ENCODE measurements around the gene MAPK11.
A peak's percentile ranks its signal among the peaks of the same experiment; 100 is the strongest.

Gene MAPK11

DNA sequence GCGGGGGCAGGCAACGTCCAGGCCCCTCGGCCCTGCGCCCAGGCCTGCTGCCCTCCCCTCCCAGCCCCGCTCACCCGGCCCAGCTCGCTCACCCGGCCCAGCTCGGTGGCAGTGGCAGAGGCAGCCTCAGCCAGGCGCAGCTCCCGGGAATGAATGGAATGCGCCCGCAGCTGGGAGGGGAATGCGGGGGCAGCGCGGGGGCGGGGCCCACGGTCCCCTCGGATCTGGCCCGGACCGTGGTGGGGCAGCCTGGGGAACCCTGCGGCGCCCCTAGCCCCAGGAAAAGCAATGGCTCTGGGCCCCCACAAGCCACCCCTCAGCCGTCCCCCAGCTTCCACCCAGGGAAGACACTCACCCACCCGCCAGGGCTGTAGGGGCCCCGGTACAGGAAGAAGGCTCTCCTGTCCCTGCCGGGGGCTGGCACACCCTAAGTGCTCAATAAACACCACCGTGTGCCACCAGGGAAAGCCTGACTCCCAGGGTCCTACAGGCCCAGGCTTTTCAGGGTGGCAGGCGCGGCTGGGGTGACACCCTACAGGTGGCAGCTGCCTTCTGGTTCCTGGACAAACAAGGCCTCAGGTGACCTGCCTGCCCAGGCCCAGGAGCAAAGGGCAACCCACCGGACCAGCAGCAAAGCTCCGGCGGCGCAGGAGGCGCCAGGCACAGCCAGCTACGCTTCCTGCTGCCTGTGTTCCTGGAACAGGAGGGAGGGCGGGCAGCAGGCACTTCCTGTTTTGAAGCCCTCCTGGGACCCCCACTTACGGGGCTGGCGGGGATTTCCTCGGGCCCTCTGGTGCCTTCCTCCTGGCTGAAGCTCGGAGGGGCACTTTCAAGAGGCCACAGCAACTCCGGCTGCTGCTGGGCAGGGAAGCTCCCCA is 23.5 kb upstream of the MAPK11 start:
- DNase-seq = no peak

DNA sequence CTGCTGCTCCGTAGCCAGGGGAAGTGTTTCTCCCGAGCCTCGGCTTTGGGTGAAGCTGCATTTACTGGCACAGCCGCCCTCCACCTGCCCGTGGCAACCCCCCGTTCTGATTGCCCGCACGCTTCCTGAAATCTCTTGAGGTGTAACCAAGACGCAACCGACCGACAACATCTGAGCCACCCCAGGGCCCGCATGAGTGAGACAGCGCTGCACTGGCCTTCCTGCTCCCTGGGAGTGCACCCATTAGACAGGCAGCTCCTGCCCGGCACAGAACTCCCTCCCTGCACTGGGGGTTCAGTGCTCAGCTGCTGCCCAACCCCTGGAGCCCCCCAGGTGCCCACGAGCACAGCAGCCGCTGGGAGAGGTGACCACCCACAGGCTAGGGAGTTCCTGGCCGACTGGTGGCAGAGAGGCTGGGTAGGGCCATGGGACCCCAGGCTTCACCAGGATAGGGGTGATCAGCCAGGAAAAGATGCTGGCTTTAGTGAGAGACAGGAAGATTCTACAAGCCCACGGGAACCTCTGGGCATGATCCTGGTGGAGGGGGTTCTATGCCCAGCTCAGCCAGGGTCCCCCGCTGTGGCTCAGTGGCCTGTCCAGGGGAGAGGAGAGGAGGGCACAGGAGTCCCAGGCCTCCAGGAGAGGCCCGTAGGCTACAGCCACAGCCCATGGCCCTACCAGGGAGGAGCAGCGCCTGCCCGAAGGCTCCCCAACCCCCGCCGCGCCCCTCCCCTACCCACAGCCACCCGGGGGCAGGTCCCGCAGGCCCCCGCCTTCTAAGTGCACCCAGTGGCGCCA is 22.7 kb upstream of the MAPK11 start:
- DNase-seq = no peak

DNA sequence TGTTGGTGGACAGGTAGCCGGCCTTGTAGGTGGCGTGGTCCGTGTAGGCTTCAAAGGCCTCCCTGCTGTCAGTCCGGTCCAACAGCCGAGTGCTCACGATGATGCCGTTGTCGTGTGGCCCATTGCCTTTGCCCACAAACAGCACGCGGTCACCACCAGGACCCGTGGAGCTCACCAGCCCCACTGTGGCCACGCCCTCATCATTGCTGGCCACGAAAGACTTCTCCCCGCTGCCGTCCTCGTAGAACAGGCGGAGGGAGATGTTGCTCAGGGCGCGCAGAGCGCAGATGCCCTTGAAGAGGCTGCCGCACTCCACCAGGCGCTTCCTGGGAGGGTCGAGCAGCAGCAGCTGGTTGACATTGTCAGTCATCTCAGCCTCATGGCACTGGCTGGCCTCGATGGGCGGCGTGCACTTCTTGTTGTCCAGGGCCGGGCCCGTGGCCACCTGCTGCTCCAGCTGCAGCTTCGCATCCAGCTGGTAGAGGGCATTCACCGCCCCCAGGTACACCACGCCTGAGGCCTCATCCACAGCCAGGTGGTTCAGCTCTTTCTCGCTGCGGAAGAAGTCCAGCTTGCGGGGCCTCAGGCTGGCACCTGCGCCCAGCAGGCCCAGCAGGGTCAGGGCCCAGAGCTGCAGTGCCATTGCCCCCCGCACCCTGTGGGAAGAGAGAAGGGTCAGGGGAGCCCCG is 19.9 kb upstream of the MAPK11 start:
- DNase-seq = no peak

DNA sequence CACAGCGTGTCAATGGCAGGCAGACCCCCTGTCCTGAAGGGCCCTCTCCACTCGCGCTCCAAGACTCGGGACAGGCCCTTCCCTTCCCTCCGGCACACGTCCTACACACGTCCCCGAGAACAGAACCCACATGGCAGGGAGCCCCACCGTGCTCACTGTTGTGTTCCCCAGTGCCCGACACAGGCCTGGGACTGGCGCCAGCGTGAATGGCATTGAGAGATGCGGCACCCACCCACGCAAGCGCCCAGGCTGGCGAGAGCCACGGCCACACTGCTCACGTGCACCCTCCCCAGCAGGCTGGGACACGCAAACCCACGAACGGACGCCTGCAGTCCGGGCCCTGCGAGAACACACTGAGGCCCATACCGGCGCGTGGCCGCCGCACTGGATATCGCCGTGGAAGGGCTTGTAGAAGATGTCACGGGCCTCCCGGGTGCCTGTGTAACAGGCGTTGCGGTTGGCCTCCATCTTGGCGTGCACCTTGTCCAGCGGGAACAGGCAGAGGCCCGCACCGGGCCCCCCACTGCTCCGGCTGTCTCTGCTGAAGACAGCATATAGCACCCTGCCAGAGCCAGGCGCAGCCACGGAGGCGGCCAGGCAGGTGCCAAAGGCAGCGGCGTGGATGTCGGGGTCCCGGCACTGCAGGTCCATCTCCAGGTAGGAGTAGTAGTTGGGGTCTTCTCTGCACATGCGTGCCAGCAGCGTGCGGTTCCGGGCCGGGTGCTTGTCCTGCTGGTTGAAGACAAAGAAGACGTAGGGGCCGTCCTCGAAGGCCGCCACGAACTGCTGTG is 19.2 kb upstream of the MAPK11 start:
- no peak for DNase-seq

DNA sequence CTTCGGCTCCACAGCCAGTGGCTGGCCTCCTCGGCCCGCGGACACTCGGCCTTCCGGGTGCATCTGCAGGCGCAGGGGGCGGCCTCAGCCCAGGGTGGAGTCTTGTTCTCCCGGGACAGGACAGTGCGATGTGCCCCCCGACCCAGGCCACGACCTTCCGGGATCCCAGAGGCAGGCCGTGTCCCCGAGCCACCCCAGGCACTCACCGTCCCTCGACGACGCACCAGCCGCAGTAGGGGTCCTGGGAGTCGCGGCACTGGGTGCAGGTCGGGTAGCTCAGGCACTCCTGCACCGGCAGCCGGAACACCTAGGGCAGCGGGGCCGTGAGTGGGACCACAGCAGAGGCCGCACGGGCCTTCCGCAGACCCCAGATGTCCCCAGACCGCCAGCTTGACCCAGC is 17.6 kb upstream of the MAPK11 start:
- no peak for DNase-seq

DNA sequence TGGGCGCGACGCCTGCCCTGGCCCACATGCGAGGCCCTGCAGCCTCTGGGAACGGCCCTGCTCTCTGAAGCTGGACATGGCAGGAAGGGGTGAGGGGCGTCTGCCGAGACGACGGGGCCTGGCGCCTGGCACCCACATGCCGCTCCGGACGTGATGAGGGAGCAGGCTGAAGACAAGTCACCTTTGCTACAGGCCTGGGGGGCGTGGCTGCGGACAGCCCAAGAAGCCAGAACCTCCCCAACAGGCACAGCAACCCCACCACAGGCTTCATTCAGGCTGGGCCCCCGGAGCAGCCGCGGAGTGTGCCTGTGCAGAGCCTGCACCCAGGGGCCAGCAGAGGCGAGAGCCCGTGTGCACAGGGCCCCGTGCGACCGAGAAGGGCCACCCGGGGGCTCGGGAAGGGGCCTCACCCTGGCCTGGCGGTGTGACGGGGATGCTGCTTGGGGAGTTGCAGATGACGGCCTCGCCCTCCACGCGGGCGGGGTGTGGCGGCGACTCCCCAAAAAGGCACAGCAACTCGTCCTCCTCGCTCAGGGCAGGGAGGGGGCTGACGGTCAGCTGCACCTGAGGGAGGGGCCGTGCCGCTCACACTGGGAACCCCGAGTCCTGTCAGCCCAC is 16.6 kb upstream of the MAPK11 start:
- DNase-seq = no peak

DNA sequence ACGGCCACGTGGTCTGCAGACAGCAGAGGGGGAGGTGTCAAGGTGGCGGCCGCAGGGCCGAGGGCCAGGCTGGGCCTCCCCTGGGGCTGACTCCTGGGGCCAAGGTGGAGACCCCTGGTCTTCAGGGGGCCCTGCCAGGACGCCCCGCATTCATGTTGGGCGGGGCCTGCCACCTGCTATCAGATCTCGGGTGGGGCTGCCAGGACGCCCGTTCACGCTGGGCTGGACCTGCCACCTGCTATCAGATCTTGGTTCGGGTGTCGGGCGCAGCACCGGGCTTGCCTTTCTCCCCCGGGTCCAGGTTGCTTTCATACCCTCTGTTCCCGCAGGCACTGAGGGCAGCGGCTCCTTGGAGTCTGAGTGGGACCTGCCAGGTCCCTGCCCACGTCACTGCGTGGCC is 16.1 kb upstream of the MAPK11 start:
- no peak for DNase-seq

DNA sequence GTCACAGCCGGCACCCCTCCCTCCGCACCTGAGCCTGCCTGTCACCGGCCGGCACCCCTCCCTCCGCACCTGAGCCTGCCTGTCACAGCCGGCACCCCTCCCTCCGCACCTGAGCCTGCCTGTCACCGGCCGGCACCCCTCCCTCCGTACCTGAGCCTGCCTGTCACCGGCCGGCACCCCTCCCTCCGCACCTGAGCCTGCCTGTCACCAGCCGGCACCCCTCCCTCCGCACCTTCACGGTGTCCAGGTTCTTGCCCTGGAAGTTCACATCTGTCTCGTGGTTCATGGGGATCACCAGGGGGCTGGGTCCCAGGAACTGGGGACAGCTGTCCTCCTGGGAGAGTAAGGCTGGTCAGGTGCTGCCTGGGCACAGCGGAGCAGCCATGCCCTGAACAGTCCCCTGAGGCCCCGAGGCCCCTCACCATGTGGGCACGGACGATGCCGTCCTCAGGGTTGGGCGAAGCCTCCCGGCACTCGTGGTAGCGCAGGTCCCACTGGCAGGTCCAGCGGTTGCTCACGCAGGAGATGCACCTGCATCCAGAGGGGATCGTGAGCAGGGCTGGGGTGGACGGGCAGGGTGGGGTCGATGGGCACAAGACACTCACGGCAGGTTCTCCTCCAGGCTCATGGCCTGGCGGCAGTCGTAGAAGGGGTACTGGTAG is 15.5 kb upstream of the MAPK11 start:
- DNase-seq = no peak

DNA sequence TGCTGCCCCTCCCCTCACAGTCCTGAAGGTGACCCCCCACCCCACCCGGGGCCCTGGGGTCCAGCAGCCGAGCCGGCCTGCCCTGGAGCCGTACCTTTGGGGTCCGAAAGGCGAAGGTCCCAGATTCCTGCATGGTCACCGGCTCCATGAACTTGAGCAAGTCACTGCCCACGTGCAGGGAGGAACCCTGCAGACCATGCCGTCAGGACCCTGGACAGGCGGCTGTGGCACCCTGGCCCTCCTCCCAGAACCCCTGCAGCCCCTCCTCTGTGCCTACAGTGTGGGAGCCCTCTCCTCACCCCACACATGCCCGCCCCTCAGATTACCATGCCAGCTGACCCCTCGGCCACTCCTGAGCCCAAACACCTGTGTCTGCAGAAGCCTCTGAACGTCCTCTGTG is 14.3 kb upstream of the MAPK11 start:
- no peak for DNase-seq

DNA sequence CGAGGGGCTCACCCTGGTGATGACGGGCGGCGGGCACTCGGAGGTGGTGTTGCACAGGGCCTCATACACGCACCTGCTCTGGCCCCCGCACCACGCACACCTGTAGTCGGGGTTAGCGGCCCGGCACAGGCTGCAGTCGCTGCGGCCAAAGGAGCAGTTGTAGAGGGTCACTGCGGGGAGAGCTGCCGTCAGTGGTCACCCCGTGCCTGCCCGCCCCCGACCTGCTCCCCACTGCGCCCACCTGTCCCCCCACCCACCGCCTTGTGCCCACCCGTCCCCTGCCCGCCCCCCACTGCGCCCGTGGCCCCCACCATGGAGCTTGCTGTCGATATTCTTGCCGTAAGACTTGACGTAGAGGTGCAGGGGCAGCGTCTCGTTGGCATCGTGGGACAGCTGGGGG is 13.6 kb upstream of the MAPK11 start:
- no peak for DNase-seq

DNA sequence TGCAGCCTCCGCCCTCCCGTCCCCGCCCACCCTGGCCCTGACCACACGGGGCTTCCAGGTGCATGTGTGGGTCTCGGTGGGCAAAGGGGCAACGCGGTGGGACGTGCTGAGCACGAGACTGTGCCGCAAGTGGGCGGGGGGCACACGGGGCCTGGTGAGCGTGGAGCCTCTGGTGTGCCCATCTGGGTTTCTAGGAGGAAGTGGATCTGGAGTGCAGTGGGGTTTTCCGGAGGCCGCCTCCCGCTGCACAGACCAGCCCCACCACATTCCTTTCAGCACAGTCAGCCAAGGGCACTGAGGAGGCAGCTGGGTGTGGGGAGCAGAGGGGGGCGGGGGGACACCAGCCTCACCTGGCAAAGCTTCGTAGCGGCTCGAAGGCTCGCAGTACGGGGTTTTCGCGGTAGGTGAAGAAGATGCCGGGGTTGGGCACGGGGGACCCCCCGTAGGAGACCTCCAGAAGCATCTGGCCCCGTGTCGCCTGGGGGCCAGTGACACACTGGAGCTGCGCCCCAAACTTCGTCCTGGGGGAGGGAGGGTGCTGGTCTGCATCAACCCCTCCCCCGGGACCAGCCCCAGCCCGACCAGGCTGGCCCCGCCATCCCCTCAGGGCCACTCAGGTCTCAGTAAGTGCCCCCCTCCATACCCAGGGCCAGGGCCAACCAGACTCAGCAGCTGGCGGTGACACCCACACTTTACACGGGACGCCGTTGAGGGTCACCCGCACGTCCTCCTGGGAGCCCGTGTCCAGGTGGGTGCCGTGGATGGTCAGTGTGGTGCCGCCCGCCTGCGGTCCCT is 12.4 kb upstream of the MAPK11 start:
- no peak for DNase-seq

DNA sequence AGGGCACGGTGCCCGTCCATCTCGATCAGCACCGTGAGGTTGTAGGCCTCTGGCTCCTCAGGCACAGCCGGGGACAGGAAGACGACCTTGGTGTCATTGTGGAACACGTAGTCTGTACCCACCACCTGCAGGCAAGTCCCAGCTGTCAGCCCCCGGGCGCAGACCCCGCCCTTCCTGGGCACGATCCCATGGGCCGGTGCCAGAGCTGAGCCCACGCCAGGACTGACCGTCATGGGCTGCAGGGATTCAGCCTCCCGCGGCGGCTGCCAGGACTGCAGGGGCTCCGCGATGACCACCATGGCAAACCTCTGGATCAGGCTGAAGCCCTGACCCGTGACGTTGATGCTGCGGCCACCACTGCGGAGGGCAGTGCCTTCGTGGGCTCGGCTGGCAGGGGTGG is 11.8 kb upstream of the MAPK11 start:
- DNase-seq = no peak

DNA sequence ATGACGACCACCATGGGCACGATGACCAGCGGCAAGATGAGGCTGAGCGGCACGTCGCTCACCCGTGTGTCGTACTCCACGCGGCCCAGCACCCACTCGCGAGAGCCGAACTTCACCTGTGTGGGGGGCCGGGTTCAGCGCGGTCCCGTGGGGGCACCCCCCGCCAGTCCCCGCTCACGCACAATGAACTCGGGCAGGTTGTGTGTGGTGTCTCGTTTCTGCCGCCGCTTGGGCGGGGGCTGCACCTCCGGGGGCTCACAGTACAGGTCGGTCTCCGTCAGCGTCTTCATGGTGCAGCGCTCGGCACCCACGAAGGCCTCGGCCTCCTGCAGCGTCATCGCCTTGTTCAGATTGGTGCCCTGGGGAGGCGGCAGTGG is 11.2 kb upstream of the MAPK11 start:
- no peak for DNase-seq

DNA sequence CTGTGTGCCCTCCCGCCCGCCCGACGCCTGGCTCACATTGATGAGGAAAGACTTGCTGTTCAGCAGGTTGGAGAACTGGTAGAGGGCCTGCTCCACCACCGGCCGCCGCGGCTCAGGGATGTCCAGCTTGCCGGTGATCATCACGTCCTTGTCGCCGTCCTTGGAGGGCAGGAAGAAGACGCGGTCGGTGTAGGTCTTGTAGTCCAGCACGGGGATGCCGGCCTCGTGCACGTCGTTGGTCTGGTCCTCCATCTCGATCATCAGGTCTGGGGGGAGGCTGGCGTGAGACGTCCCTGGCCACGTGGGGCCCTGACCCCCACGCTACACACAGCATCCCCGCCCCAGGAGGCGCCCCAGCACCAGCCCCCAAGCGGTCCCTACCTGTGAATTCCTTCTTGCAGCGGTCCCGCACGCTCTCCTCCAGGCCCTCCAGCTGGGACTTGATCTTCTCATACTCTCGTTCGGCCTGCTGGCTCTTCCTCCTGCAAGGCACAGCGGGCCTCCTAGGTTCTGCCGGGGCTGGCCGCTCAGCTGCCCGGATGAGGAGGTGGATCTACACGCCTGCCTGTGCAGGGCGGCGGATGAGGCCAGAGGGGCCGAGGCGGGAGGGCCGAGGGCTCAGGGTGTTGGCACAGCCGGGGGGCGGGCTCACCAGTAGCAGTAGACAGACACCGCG is 10.7 kb upstream of the MAPK11 start:
- DNase-seq = no peak

DNA sequence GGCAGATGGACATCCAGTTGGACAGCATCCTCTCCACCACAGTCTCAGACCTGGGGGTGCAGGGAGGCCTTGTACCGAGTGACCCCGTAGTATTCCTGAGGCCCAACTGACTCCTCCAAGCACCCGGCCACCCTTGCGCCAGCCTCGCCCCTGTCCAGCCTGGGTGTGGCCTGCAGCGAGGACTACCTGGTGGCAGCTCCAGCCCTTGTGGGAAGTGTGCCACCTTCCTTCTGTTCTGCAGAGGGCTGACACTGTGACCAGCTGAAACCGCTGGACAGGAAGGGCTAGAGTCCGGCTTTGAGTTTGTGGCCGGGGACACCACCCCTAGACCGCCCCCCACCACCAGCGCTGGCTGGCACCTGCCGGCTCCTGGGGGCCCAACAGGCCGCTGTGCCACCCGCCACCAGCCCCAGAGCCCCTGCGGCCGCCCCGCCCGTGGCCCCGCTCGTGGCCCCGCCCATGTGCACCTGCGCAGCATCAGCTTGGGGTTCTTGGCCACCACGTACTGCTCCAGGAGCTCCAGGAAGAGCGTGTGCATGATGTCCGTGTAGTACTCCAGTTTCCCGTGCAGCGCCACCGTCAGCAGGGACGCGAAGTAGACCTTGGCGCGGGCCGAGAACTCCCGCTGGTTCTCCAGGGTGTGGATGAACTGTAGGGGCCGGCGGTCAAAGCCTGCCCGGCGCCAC is 10.0 kb upstream of the MAPK11 start:
- no peak for DNase-seq

DNA sequence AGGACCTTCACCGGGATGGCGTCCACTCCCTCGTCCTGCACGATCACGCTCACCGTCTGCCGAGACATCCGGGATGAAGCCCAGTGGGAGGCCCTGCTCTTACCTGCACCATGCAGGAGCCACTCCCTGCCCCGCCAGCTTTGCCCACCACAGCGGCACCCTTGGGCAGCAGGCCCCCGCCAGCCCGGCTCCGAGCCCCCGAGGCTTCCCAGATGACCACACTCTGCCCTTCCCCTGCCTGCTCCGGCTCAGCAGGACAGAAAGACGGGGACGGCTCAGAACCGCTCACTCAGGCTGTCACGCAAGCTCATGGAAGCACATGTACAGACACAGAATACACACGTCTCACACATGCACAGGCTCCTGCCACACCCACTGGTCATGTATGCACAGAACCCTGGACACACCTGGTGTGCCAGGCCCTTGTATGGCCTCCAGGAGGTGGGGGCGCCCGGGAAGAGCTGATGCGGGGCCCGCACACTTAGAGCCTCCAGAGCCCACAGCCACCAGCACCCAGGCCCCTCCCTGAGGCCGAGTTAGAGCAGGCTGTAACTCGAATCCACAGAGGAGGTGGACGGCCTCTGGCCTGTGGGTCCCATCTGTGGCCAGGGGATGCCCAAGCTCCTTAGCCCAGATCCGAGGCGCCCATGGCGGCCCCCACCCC is 8.9 kb upstream of the MAPK11 start:
- DNase-seq = no peak

DNA sequence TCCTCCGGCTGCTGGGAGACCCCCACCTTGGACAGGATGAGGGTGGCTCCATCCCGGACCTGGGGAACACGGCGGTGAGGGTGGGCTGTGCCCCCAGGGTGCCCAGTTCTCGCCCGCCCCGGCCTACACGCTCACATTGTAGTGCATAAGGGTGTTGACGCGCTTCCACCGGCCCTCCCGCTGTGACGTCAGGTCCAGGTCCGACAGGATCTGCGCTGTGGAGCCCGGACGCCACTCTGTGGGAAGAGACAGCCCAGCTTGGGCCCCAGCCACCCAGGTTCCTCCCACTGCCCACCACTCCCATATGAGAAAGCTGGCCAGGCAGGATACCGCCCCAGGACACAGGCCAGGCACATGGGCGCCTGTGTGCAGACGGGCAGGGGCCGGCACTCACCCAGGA is 8.3 kb upstream of the MAPK11 start:
- no peak for DNase-seq

DNA sequence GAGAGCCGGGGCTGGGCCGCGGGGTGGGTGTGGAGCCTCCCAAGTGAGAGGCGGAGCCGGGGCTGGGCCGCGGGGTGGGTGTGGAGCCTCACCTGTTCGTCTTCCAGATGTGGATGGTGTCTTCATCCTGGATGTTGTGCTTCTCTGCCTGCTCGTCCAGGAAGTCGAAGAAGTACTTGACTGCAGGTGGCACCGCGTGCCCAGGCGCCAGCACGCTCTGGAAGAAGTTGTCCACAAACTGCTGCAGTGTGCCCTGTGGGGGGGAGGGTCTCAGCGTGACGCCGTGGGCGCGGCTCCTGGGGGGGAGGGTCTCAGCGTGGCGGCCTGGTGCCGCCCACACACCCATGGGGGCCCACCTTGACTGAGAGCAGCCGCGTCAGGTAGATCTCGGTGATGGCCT is 7.6 kb upstream of the MAPK11 start:
- DNase-seq = no peak

DNA sequence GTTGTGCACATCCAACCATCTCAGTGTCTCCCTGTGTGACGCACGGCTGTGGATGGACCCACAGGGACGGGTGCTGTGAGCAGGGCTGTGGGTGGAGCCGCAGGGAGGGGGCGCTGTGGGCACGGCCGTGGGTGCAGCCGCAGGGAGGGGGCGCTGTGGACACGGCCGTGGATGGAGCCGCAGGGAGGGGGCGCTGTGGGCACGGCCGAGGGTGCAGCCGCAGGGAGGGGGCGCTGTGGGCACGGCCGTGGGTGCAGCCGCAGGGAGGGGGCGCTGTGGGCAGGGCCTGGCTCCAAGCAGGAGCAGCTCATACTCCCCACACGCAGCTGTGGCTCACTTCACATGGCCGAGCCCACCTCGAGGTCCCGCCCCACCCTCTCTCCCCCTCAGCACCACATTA is 6.0 kb upstream of the MAPK11 start:
- peak; percentile 49 to 63 for DNase-seq

Measured in inflammatory macrophage (primary cell).